Keratinocyte (primary cell): ENCODE measurements around the gene INS.
"Not testable (repeated sequence)": the region's sequence is repeated elsewhere in the genome, so short reads cannot be mapped to it uniquely, and the experiment has no call there.

Experiments used
- CTCF ChIP-seq, 3 experiments: IDR thresholded peaks in 1 of 3; conservative IDR thresholded peaks in 1 of 3; optimal IDR thresholded peaks in 1 of 3; 2 replicates in 2 of 3; 3 replicates in 1 of 3; pipeline versions ENCODE3 to v1.5.1; 2011; ENCODE audit warnings: low read length in 3 of 3, mild to moderate bottlenecking in 3 of 3, moderate library complexity in 2 of 3, control low read depth in 1 of 3, inconsistent platforms in 1 of 3; ENCODE audit not compliant: insufficient read depth in 2 of 3; ENCODE audit errors: extremely low read depth in 1 of 3
- EZH2 ChIP-seq: IDR thresholded peaks from one replicate; pipeline ENCODE4 v1.6.1; 2012; ENCODE audit warnings: inconsistent platforms, mild to moderate bottlenecking, low read length, moderate library complexity

DNA sequence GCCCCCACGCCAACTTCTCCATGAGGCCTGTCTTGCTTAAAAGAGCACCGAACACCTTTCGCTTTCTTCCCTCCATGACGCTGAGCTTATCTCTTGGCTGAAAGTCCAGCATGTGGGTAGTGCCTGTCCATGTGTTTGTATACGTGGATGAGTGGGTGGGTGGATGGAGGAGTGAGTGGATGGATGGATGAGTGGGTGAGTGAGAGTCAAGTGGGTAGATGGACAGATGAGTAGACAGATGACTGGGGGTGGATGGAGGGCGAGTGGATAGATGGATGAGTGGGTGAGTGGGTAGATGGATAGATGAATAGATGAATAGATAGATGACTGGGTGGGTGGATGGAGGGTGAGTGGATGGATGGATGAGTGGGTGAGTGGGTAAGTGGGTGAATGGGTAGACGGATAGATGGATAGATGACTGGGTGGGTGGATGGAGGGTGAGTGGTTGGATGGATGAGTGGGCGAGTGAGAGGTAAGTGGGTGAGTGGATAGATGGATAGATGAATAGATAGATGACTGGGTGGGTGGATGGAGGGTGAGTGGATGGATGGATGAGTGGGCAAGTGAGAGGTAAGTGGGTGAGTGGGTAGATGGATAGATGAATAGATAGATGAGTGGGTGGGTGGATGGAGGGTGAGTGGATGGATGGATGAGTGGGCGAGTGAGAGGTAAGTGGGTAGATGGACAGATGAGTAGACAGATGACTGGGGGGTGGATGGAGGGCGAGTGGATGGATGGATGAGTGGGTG lies 36.1 kb downstream of the INS start:
- TF ChIP-seq CTCF (optimal IDR thresholded peaks at IDR 0.05 in 1 of 3, IDR thresholded peaks at IDR 0.05 in 1 of 3, conservative IDR thresholded peaks at IDR 0.05 in 1 of 3; ENCODE audit: extremely low read depth in 1 of 3, insufficient read depth in 2 of 3, low read length in 3 of 3); EZH2: not testable (repeated sequence)
